DMS79 treated with DMSO at 0.1 percent for 48 hours (cell line): ENCODE data around the gene SRGAP2.
"Not testable (repeated sequence)": the region's sequence is repeated elsewhere in the genome, so short reads cannot be mapped to it uniquely, and the experiment has no call there.

Experiments used
- DNase-seq: peaks from one replicate; lab custom pipeline; 2025; lab: John Stamatoyannopoulos, UW

SRGAP2 gene

DNA sequence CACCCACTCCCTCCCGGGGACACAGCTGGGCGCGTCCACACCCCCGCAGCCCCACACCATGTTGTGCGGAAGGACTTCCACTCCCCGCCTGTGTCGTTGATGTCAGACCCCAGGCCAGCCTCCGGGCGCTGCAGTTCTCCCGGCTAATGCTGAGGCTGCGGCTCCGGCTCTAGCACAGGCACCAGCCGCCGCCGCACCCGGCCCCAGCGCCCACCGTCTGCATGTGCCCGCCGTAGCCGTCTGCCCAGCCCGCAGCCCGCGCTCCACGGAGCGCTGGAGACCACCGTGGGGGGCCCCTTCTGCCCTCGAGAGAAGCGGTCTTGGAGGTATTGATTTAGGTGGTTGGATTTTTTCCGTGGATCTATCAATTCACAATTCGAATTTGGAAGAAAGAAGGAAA lies 2.2 kb downstream of the SRGAP2 start:
- DNase-seq, result not testable (repeated sequence)

DNA sequence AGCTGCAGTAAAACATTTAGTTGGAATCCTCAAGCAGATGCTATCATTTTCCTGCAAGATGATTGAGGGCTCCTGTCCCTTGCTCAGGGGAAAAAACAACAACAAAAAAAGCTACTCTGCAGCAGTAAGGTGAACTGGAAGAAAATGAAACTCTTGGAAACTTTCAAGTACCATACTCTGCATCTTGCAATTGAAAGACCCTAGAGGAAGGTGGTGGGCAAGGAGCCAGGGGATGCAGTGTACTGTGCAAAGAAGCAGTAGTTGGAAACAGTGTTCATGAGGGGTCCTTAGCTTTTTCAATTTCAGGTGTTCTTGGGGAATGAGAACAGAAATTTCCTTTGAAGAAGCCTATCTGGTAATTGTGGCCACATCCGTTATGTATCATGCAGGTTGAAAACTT lies 7.5 kb downstream of the SRGAP2 start:
- peak; percentile 19 for DNase-seq

DNA sequence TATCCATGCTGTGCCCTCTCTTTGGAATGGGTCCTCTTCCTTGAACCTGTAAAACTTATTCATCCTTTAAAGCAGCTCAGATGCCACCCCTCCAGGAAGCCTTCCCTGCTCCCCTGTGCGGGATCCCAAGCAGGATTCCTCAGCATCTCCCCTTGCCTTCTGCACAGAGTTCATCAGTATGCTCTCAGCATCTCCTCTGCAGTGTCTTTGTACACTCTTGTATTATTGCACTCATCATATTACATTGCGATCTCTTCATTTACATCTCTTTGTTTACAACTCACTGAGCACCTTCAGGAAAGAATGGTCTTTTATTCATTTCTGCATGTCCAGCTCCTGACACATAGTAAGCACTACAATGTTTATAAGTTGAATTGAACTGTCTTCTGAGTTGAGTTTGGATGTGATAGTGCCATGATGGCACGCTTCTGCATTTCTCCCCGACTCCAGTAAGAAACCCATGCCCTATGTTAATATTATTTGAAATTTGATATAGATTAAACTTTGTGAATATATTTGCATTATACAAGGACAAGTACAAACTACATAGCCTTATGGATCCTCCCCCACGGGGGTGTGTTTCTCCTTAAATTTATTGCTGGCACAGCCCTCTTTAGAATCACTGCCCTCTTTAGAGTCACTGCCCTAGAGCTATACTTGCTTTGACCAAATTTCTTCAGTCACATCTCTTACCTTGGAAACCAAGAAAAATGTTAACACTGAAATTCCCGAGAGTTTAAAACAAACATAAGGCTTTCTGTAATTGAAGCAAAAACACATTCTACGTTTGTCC lies 12.5 kb downstream of the SRGAP2 start:
- DNase-seq, result not testable (repeated sequence)

DNA sequence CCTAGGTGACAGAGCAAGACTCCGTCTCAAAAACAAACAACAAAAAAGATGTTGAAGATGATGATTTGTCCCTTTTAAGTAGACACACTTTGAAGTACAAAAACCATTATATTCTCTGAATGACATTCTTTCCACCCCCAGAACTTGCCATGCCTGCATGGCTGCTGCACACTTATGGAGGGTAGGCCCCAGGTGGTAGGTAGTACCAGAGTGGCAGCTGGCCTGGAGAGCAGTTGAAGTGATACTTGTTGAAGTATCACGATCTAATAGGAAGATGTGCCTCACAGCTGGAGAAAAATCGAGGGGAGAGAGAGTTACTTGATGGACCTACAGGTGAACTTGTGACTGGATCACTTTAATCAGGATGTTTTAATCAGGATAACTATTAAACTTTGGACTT lies 14.9 kb downstream of the SRGAP2 start:
- DNase-seq, result not testable (repeated sequence)

DNA sequence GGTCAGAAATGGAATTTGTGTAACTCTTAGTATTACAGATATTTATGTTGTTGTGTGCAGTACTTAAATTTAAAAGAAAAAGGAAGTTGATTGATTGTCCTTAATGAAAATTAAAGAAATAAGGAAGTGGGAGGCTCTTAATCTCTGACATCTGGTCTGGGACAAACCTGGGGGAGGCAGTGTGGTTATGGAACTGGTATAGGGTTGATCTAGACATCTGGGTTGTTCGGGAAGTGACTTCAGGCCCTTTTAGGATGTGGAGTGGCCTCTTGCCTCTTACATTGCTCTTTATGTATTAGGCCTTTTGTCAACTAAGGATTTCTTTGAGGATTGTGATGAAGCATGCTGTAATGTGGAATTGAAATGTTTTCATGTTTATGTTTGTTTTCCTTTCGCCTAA lies 15.4 kb downstream of the SRGAP2 start:
- not testable (repeated sequence) for DNase-seq

DNA sequence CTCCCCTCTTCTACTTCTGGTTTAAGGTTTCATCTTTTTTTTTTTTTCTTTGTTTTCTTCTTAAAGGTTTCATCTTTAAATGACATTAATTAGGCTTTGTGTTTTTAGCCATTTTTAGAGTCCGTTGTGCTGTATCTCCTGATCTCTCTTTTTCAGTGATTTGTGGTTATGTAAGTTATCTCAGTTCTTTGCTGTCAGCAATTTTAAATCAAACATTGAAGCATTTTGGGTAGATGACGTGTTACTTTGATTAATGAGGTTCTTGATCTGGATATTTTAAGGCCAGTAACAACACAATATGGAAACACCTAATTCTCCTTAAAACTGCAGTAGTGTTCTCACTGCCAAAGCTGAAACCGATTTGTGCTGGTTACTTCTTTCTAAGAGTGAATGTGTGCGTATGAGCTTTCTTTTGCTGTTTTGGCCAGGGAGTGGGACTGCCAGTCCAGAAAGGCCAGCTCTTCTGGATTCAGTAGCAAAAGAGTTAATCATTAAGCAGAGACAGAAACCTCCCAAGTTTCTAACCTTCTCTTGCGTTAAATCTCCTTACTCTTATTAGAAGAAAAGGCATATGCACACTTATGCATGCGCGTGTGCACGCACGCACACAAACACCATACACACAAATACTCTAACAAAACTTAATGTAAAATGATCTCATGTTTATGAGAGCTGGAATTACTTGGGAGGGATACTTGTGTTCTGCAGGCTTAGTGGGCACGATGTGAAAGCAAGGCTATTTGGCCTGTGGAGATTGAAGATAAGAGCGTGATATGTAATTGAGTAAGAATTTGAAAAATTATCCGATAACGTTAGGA lies 16.4 kb downstream of the SRGAP2 start:
- DNase-seq, result not testable (repeated sequence)

DNA sequence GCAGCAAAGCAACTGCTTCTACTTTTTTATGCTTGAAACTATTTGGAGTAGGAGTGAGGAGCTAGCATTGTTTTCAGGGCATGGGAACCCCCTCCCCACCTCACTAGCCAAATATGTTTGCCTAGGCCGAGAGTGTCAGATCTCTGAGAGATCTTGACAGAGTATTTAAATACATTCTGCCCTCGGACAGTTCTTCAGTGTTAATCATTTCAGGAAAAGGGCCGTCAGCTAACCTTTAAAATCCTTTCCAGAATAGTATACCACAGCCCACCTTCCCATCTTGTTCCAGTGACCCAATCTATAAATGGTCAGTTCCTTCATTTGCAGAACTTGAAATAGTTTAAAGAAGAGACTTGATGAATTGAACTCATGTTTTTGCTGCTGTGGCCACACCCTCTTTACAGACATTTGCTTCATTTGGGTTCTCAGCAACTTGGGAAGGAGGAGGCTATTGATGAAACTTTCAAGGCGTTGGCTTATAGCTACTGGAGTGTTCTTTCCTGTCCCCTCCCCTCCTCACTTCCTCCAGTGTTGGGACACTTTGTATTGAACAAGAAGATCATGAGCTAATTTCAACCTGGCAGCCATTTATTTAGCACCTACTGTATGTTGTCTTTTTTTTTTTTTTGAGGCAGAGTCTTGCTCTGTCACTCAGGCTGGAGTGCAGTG lies 17.1 kb downstream of the SRGAP2 start:
- DNase-seq, result not testable (repeated sequence)

DNA sequence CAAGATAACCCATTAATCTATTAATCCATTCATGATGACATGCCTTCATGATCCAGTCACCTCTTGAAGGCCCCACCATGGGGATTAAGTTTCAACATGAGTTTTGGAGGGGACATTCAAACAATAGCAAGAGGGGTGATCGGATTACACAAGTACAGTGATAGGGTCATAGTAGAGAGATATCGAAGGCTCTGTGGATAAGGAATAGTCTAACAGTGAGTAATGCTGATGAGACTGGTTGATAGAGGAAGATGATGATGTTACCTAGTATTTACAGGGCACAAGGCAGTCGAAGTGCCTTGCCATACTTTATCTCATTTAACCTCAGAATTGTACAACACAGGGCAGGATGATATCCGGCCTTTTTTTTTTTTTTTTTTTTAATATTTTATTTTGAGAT lies 18.2 kb downstream of the SRGAP2 start:
- not testable (repeated sequence) for DNase-seq

DNA sequence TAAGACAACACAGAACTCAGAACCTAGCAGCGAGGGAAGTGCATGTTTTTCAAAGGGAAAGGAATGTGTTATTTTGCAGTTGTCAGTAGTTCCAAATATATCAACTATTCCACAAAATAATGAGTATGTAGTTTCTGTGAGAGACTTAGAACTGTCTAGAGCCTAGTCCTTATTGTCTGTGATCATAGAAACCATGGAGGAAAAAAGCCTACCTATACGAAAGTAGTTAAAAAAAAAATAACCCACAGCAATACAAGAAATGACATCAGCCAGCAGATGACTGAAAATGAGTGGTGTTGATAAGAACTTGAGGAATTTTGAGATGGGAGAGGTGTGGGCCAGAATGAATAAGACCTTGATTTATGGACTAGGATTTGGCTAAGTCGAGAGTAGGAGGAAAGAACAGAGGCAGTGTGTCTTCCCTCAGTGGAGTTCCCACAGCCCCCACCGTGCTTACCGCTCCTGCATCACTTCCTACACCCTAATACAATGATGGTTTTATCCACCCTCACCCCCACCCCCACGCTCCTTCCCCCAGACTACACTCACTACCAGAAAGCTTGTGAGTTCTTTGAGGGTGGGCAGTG lies 20.9 kb downstream of the SRGAP2 start:
- not testable (repeated sequence) for DNase-seq

DNA sequence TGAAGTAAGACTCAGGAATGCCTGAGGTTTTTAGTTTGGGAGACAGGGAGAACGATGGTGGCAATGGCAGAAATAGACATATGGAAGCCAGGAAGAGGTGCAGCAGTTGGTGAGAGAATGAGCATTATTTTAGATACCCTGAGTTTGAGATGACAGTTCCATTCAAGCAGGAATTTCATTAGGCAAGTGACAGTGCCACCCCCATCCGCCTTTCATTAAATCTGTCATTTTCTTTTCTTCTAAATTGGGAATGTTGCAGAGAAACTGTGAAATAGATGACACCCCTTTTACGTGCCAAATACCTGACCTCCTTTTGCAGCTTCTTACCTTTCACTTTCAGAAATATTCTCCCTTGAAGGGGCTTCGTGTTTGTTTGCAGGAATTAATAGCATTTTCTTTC lies 22.0 kb downstream of the SRGAP2 start:
- DNase-seq, result not testable (repeated sequence)

DNA sequence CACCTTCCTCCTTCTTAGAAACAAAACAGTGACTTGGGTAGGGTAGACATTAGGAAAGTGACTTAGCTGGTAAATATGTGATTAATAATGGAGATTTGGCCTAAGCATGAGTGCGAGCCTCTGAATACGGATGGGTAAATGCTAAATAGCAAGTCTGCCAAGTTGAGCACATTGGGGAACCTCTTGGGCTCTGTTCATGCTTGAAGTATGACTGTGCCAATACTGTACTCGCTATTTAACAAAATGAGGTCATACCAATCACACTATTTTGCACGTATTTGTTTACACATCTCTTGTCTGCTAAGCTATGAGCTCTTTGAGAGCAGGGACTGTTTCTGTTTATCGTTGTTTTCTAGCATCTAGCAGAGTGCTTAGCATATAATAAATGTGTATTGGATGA lies 23.5 kb downstream of the SRGAP2 start:
- not testable (repeated sequence) for DNase-seq

DNA sequence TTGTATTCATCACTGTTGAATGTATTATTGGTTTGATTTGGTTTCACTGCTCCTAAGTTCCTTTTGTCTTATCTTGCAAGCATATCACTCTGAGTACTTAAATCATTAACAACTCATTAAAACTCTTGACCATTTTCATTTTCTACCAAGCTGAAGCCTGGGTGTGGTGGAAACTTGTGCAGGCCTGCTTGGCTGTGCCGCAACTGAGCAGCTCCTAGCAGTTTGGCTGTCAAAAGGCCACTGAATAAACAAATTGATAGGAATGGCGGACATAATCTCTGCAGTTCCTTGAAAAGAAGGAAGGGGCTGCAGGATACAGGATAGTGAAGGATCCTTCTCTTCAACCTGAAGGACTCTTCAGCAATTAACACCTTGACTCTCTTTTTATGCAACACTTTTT lies 25.9 kb downstream of the SRGAP2 start:
- not testable (repeated sequence) for DNase-seq

DNA sequence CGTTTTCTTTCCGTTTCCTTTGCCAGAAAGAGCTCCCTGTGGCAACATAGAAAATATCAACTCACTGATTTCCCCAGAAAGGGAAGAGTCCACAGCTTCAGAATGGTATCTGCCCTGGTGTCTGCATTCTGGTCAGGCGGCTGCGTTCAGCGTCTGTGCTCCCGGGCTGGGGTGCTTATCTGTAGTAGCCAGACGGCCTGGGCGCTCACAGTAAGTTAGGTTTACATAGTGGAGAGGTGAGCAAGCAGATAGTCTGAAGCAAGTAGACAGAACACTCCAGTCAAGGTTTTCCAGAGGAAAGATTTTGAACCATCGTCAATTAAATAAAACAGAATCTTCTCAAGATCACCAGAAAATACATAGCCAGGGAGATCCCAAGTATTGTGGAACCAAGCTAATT lies 28.6 kb downstream of the SRGAP2 start:
- DNase-seq, result not testable (repeated sequence)

DNA sequence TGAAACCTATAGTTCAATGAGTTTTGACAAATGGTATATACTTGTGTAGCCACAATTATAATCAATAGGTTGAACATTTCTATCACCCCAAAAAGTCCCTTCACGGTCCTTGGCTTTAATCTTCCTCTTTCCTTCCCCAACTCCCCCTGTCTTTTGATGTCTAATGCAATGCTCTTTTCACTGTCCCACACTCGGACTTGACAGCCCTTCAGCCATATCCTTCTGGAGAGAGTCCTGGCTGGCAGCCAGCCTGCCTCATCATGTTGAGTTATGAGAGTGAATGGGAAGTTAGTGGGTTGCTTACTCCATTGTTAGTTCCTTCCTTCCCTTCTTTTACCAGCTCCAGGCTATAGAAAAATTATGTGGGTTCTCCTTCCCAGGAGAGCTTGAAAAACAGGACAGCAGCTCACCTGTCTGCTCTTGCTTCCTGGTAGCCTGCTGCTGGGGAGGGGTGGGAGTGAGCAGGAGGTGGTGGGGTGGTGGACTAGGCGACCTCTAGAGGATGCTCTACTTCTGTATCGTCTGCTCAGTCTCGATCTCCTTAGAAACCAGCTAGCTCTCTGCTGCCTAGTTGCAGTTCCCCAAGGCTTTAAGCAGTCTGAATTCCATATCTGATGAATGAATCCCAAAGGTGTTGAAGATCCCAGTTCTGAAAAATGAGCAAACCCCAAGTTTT lies 29.8 kb downstream of the SRGAP2 start:
- DNase-seq, result not testable (repeated sequence)

DNA sequence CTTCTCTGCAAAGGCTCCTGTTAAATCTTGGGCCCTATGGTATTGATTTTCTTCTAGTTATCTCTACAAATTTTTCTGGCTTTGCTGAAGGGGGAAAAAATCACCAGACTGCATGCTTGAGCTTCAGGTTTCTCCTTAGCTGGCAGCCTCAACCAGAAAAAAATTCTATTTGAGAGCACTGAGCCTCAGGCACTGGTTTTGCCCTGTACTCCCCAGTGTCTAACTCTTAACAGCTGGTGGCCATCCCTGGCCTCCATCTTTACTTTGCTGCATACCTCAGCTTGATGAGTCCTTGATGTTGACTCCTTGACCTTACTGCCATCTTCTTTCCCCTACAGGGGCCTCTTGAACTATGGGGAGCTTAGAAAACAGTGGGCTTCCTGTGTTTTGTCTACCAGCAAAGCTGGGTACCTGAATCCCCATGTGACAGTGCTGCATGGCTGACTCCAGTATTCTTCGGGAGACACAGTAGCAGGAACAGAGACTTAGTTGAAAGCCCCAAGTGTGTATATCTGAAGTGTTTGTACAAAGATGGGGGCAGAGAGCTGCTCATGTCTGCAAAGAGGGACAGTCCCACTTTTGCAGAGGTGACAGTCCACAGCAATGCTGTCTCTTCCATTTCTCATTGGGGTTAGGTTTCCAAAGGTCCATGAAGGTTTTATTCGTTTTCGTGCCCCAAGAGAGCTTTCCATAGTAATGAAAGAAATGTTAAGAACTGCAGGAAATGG lies 31.0 kb downstream of the SRGAP2 start:
- not testable (repeated sequence) for DNase-seq

DNA sequence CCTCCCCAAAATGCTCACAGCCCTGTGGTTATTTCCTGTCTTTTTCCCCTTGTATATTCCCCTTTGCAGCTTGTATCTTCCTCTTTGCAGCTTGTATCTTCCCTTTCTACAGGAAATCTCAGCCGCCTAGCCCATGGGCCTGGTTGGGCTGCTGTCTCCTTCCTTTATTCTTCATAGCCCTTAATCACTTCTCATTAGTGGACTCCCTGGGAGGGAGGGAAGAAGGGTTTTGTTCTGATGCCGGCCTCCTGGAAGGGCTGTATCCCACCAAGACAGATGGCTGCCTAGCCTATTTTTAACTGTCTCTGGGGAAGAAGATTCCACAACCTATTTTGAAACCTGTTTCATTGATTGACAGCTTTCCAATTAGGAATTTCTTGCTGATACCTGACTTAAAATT lies 31.8 kb downstream of the SRGAP2 start:
- DNase-seq, result not testable (repeated sequence)

DNA sequence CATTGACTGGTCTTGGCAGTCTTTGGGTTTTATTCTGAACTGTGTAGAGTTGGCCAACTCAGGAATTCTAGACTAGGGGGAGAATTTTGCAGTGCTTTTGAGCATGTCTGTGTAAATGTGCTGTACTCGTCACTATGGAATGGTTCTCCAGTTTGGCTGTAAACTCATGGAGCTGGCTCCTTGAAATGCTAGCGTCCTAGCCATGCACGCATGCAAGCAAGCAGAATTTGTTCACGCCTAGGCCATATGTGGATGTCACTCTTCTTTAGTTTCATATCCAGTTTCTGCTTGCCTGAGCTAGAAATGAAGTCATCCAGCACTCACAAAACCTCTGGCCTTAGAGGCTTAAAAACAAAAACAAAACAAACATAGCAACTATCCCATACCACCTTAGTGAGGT lies 36.9 kb downstream of the SRGAP2 start:
- not testable (repeated sequence) for DNase-seq

DNA sequence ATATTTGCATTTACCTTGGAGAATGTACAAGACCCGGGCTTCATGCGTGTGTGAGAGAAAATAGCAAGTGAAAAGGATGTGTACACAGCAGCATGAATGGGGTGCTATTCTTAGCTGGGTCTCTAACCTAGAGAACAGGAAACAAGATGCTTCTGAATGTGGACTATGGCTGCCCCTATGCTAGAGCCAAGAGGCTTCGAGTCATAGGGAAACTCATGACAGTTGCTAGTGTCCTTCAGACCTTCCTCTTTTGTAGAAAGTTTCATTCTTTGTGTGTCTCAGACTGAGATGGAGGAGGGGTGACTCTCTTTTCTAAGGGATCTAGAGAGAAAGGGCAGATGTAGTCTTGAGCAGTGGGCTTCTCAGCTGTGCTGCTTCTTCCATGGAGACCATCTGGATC lies 40.0 kb downstream of the SRGAP2 start:
- not testable (repeated sequence) for DNase-seq

DNA sequence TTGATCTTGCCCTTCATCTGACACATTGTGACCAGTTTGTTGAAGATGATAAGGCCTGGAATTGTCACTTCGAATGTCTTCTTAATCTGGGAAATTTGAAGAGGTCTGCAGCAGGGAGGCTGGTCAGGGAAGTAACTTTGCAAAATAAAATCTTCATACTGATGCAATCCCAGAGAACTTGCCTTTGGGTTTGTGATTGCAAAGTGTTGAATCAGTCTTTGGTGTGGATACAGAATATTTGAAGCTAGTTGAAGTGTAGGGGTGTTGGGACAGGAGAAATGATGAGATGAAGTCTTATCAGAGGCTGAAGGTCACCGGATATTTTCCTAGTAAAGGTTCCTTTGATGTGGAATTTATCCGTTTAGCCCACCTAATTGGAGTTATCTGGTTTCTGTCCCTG lies 42.1 kb downstream of the SRGAP2 start:
- not testable (repeated sequence) for DNase-seq

DNA sequence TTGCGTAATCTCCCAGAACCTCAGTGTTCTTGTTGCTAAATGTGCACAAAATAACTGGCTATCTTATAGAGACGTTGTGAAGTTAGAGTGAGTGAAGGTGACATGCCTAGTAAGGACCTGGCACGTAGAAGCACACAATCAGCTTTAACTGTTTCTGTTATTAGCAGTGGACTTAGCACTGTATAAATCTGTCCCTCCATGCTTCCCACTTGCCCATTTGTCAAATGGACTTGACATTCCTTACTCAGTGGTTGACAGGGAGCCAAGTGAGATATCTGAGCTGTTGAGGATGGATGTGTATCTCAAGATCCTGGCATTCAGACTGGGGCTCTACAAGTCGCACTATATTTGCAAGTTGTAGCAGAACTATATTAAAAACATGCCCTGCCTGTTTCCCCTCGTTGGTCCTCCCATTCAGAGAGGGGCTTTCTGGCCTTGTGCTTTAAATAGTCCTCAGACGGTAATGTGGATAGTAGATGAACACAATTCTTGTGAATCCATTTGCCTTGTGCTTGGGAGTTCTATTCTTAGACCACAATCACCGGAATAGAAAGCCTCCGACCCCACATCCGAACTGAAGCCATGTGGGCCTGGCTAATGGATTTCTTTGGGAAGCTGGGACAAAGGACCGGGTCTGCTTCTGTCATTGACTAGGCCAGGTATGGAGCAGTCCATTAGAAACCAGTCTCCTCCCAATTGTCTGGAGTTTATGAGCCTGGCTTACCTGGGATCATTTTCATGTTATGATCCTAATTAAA lies 43.0 kb downstream of the SRGAP2 start:
- DNase-seq, result not testable (repeated sequence)
